Sigmoid colon (tissue), 7 donors: ENCODE results near the gene ACSS3. TPM values are rescaled to one million over a fixed set of nuclear protein-coding genes. Genes with fewer than 3 reads are reported as not detected.

ENCODE experiments used
- DNase-seq: peaks from one replicate; pipeline ENCODE4 v3.0.0-alpha.2; 2019
- H3K27ac ChIP-seq, 4 donors: fragments of 200-600 bp; sonication (generic); one replicate each; pipeline ENCODE4 v1.5.1; 2016 to 2019; ENCODE audit warnings: mild to moderate bottlenecking in 1 of 4
- H3K27me3 ChIP-seq, 3 donors: fragments of 200-600 bp; sonication (generic); one replicate each; pipeline ENCODE4 v1.5.1; 2019; ENCODE audit warnings: mild to moderate bottlenecking in 1 of 3
- H3K36me3 ChIP-seq, 4 donors: fragments of 200-600 bp; sonication (generic); one replicate each; pipeline ENCODE4 v1.5.1; 2016 to 2019
- H3K4me1 ChIP-seq, 4 donors: fragments of 200-600 bp; sonication (generic); one replicate each; pipeline ENCODE4 v1.5.1; 2017 to 2019
- H3K4me3 ChIP-seq, 4 donors: fragments of 200-600 bp; sonication (generic); one replicate each; pipeline ENCODE4 v1.5.1; 2017 to 2019; ENCODE audit warnings: mild to moderate bottlenecking in 2 of 4, moderate library complexity in 1 of 4
- H3K9me3 ChIP-seq, 4 donors: fragments of 200-600 bp in 3 of 4; sonication (generic) in 3 of 4; one replicate each; pipeline versions ENCODE4 v1.5.1 to v1.6.1; 2013 to 2019
- EP300 ChIP-seq, 4 donors: sonication (generic); formaldehyde crosslinking; IDR thresholded peaks; one replicate each; pipeline ENCODE4 v1.6.1; 2017; ENCODE audit warnings: antibody characterized with exemption in 4 of 4
- POLR2A ChIP-seq, 2 donors: fragments of 450-650 bp; IDR thresholded peaks; one replicate each; pipeline ENCODE4 v1.6.1; 2016; ENCODE audit warnings: antibody characterized with exemption in 2 of 2, mild to moderate bottlenecking in 2 of 2, moderate library complexity in 2 of 2
- POLR2AphosphoS5 ChIP-seq, 4 donors: sonication (generic); formaldehyde crosslinking; IDR thresholded peaks; one replicate each; pipeline ENCODE4 v1.6.1; 2017; ENCODE audit warnings: antibody characterized with exemption in 4 of 4
- WGBS, 2 donors: extraction: QIAGEN DNeasy Blood & Tissue Kit; methylation state at CpG; one replicate each; pipeline ENCODE4 v1.1.7; 2013; 5-methylcytosine and 5-hydroxymethylcytosine counted together
- intact Hi-C: fragments of 100-400 bp; cut with DNase I; formaldehyde crosslinking; loops from one replicate; pipeline ENCODE4 v1.15.1; 2023
- polyA plus RNA-seq, 3 donors: library from polyadenylated mRNA; stranded (reverse); fragments of 200-250 nt; gene quantifications; one replicate each; pipeline ENCODE4 v1.2.3, GENCODE V29; 2013
- total RNA-seq, 4 donors: library from RNA; depleted of rRNA; stranded (reverse); fragments of >200 nt; gene quantifications; one replicate each; pipeline ENCODE4 v1.1.0, GENCODE V29; 2016
- TF ChIP-seq, protein P1 (sequence below), 4 experiments: fragments of 450-650 bp in 3 of 4; fragments of 200-600 bp in 1 of 4; IDR thresholded peaks; one replicate each; pipeline ENCODE4 v1.5.1; 2016 to 2019; ENCODE audit warnings: antibody characterized with exemption in 4 of 4, mild to moderate bottlenecking in 3 of 4, moderate library complexity in 2 of 4
- donor health status: healthy with polysubstance abuse.
- donor health status: Bipolar disorder and iron deficiency.
- donor health status: healthy.

Gene ACSS3
- total and polyA plus RNA-seq, 7 donors, result 0.46 to 26.7 (median 9.9) TPM

DNA sequence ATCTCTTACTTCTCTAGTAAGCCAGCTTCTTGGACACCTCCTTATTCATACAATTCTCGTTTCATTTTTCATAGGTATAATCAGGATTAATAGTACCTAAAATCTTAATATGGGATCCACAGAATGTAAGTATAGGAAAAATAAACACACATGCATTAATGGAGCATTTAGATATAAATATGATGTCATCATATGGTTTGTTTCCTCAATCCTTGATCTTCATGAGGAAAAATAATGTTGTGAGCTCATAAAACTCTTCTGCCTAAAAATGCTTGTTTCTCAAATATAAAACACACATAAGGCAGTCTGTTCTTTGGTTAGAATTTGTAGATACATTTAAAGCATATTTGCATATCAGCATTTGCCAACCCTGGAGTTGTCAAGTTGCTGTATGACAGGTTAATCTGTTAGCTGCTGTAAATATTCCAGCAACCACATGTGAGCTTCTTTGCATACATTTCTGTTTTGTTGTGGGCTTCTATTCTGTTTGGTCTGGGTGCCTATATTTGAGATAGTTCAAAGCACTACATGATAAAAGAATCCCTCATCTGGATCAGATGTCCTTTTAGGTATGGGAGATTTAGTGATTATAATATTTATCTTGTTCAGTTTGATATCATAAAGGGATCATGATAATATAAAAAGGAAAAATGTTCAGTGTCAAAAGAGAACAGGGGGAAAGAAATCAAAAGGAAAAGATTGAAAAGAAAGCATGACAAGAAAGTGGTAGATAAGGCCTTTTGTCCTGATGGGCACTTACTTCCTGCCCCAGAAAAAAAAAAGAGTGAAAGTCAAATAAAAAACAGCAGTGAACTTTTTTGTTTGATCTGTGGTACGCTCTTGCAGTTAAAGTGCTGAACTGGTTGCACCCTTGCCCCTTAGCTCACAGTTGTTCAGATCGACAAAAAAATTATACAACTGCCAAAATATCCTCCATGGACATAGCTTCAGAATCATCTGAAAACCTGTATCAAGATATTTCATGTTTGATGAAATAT is 68.6 kb downstream of the ACSS3 start:
- WGBS, 2 donors, result 37 to 69% methylated on average over 3 of the region's 3 CpGs
- H3K4me3 ChIP-seq, result no peak overlapping the region
- TF ChIP-seq, protein P1, sequence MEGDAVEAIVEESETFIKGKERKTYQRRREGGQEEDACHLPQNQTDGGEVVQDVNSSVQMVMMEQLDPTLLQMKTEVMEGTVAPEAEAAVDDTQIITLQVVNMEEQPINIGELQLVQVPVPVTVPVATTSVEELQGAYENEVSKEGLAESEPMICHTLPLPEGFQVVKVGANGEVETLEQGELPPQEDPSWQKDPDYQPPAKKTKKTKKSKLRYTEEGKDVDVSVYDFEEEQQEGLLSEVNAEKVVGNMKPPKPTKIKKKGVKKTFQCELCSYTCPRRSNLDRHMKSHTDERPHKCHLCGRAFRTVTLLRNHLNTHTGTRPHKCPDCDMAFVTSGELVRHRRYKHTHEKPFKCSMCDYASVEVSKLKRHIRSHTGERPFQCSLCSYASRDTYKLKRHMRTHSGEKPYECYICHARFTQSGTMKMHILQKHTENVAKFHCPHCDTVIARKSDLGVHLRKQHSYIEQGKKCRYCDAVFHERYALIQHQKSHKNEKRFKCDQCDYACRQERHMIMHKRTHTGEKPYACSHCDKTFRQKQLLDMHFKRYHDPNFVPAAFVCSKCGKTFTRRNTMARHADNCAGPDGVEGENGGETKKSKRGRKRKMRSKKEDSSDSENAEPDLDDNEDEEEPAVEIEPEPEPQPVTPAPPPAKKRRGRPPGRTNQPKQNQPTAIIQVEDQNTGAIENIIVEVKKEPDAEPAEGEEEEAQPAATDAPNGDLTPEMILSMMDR (IDR thresholded peaks at IDR 0.05), result no peak
- TF ChIP-seq EP300 (IDR thresholded peaks at IDR 0.05) (no peak), POLR2AphosphoS5 (IDR thresholded peaks at IDR 0.05) (no peak), POLR2A (IDR thresholded peaks at IDR 0.05) (no peak)
- intact Hi-C loops, result no loop called here
- H3K36me3 ChIP-seq, result no peaks in the 10 kb centered on the region
- H3K27ac ChIP-seq, result no peak overlapping the region
- no peaks in the 10 kb centered on the region for H3K9me3 ChIP-seq
- no peaks in the 10 kb centered on the region for H3K4me1 ChIP-seq
- no peak for DNase-seq
- H3K27me3 ChIP-seq, result no peaks in the 10 kb centered on the region

DNA sequence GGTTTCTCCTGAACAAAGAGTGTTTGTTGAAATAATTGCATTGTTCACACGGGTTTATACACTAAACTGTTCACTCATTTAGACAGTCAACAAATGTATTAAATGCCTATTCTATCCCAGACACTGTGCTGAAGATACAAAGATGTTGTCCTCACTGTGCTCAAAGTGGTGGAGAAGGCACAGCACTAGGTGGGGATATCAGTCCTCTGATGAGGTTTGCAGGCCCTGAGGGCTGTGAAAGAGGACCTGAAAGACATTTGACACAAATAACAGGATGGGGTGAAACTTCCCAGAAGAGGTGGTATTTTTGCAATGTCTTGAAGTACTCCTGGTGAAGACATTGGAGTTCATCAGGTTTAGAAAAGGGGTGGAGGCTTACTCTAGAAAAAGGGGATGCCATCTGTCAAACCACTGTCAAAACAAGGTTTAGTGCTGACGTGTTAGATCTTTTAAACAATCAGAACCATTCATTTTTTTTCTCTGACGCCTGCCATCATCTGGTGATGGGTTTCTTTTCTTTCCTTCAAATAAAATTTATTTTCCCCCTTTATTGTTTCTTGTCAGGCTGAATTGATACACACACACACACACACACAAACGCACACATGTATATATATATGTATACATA is 69.5 kb downstream of the ACSS3 start:
- Histone ChIP-seq H3K27me3 (no peaks in the 10 kb centered on the region), H3K4me3 (no peak overlapping the region), H3K9me3 (no peaks in the 10 kb centered on the region), H3K36me3 (no peaks in the 10 kb centered on the region), H3K27ac (no peak overlapping the region), H3K4me1 (no peaks in the 10 kb centered on the region)
- no peak for DNase-seq
- TF ChIP-seq, protein P1 (IDR thresholded peaks at IDR 0.05), result no peak
- TF ChIP-seq POLR2A (IDR thresholded peaks at IDR 0.05) (no peak), POLR2AphosphoS5 (IDR thresholded peaks at IDR 0.05) (no peak), EP300 (IDR thresholded peaks at IDR 0.05) (no peak)
- intact Hi-C loops, result no loop called here
- 60 to 71% methylated on average over 4 of the region's 4 CpGs for WGBS, 2 donors

DNA sequence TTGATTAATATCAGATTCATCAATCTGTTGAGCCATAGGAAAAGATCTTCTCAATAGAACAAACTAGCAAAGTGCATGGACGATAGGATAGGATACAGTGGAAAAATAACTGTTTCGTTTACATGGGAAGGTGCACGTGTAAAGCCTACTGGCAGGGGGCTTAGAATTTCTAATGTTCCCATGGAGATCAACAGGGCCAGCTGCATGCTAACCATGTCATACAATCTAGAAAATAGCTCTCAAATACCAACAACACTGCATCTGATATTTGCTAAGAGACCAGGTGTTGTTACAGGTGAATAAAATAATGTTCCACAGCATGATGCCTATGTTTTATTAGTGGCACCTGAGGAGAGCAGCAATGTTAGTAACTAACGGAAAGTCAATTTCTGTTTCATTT is 72.5 kb downstream of the ACSS3 start:
- Histone ChIP-seq H3K9me3 (no peaks in the 10 kb centered on the region), H3K36me3 (no peaks in the 10 kb centered on the region), H3K27me3 (no peaks in the 10 kb centered on the region), H3K4me1 (no peaks in the 10 kb centered on the region), H3K27ac (no peak overlapping the region), H3K4me3 (no peak overlapping the region)
- WGBS, 2 donors, result 76 to 88% methylated on average over 4 of the region's 4 CpGs
- intact Hi-C loops, result no loop called here
- TF ChIP-seq POLR2A (IDR thresholded peaks at IDR 0.05), result no peak
- no peak for TF ChIP-seq POLR2AphosphoS5 (IDR thresholded peaks at IDR 0.05)
- TF ChIP-seq EP300 (IDR thresholded peaks at IDR 0.05), result no peak
- TF ChIP-seq, protein P1 (IDR thresholded peaks at IDR 0.05), result no peak
- DNase-seq, result no peak

DNA sequence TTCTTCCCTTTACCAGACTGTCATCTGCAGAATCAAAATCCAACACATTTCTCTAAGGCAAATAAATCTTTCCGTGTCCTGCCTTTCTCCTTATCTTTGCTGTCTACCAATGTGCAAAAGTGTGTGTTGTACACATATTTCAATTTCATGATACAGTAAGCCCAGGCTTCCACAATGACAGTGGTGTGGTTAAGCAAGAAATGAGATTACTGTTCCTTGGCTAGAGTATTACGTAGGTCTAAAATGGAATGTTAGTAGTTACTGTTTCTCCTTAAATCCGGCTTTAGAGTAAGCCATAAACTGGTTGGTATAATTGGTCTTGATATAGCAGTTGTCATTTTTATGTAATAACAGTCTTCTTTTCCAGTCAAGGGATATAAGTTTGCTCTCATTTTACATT is 82.0 kb downstream of the ACSS3 start:
- Histone ChIP-seq H3K4me3 (no peak overlapping the region), H3K27me3 (no peaks in the 10 kb centered on the region), H3K27ac (no peak overlapping the region), H3K4me1 (no peaks in the 10 kb centered on the region), H3K9me3 (no peaks in the 10 kb centered on the region), H3K36me3 (no peaks in the 10 kb centered on the region)
- DNase-seq, result no peak
- 84 to 85% methylated on average over 3 of the region's 3 CpGs for WGBS, 2 donors
- no peak for TF ChIP-seq POLR2A (IDR thresholded peaks at IDR 0.05)
- TF ChIP-seq POLR2AphosphoS5 (IDR thresholded peaks at IDR 0.05), result no peak
- no peak for TF ChIP-seq EP300 (IDR thresholded peaks at IDR 0.05)
- intact Hi-C loops, result no loop called here

DNA sequence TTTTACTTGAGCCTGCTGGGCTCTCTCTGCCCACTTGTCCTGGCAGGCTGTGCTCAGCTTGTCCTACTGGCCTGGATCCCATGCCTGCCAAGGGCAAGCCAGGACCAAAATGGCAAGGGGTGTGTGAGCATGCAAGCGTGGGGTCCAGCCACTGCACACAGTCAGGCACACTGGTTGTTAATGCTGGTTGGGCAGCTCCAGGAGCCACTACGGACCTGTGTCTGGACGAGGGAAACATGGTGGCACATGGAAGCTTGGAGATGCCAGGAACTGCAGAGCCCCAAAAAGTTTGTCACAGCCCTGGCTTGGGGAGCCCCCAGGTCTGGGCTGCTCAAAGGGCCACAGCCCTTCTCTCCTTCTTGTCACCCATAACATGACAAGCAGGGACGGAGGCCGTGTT is 83.8 kb downstream of the ACSS3 start:
- DNase-seq, result no peak
- H3K4me3 ChIP-seq, result no peak overlapping the region
- intact Hi-C loops, result no loop called here
- H3K4me1 ChIP-seq, result no peaks in the 10 kb centered on the region
- H3K27me3 ChIP-seq, result no peaks in the 10 kb centered on the region
- H3K36me3 ChIP-seq, result no peaks in the 10 kb centered on the region
- H3K27ac ChIP-seq, result no peak overlapping the region
- H3K9me3 ChIP-seq, result no peaks in the 10 kb centered on the region
- no peak for TF ChIP-seq POLR2AphosphoS5 (IDR thresholded peaks at IDR 0.05)
- TF ChIP-seq, protein P1 (IDR thresholded peaks at IDR 0.05), result no peak
- TF ChIP-seq EP300 (IDR thresholded peaks at IDR 0.05), result no peak
- TF ChIP-seq POLR2A (IDR thresholded peaks at IDR 0.05), result no peak
- WGBS, 2 donors, result 92% methylated on average over 5 of the region's 5 CpGs
